ENCODE data around the gene SEPTIN12.

Gene SEPTIN12

DNA sequence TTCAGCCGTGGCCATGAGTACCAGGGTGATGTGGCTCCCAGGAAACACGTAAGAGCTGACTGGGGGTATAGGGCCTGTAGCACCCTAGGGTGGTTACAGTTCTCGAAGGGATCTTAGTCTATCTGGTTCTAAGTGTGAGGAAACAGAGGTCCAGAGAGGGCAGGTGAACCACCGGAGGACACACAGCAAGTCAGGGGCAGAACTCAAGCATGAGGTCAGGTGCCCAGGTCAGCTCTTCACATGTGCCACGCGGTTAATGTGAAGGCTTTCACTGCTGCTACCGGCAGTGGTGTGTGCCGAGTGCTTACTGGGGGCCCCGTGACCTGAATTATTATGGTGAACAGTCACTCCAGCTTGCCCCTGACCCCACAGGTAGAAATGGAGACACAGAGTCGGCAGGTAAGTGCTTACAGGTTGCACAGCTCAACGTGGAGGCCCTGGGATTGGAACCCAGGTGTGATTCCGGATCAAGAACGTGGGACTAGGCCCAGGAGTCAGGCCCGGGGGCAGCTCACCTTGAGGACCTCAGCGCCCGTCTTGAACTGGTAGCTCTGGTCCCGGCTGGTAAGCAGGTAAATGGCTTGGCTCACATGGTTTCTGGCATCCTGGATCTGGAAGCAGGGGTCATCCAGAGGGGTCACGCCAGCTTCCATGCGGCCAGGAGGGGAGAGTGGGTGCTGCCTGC is 11.2 kb upstream of the SEPTIN12 start:
- no peak overlapping the region for H3K27ac ChIP-seq (ENCODE audit: low read depth, low read length)
- H3K27me3 ChIP-seq (ENCODE audit: control insufficient read depth, low read length), result no peaks in the 10 kb centered on the region
- peaks cover 32% of the 10 kb centered on the region for H3K4me1 ChIP-seq (ENCODE audit: control insufficient read depth, low read length)
- H3K9me3 ChIP-seq (ENCODE audit: control insufficient read depth, insufficient read depth, low read length), result no peaks in the 10 kb centered on the region
- H3K4me3 ChIP-seq (ENCODE audit: low read length), result no peak overlapping the region
- peaks cover 5% of the 10 kb centered on the region for H3K36me3 ChIP-seq (ENCODE audit: control insufficient read depth, low read length)
- H3F3A ChIP-seq (ENCODE audit: control insufficient read depth, insufficient read depth), result peaks cover 7% of the 10 kb centered on the region; the same call in 1 of the 2 replicates
- H3K79me2 ChIP-seq (ENCODE audit: control insufficient read depth, low read length), result no peaks in the 10 kb centered on the region
- no peak for TF ChIP-seq EZH2phosphoT487 (IDR thresholded peaks at IDR 0.05; ENCODE audit: borderline replicate concordance, low read length)
- TF ChIP-seq, protein P1, sequence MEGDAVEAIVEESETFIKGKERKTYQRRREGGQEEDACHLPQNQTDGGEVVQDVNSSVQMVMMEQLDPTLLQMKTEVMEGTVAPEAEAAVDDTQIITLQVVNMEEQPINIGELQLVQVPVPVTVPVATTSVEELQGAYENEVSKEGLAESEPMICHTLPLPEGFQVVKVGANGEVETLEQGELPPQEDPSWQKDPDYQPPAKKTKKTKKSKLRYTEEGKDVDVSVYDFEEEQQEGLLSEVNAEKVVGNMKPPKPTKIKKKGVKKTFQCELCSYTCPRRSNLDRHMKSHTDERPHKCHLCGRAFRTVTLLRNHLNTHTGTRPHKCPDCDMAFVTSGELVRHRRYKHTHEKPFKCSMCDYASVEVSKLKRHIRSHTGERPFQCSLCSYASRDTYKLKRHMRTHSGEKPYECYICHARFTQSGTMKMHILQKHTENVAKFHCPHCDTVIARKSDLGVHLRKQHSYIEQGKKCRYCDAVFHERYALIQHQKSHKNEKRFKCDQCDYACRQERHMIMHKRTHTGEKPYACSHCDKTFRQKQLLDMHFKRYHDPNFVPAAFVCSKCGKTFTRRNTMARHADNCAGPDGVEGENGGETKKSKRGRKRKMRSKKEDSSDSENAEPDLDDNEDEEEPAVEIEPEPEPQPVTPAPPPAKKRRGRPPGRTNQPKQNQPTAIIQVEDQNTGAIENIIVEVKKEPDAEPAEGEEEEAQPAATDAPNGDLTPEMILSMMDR (IDR thresholded peaks at IDR 0.05; ENCODE audit: low read depth, low read length, poor library complexity, severe bottlenecking), result no peak
- no peaks in the 10 kb centered on the region for H3K9me2 ChIP-seq (replicated peaks; ENCODE audit: control insufficient read depth, low read length)
- H3K4me2 ChIP-seq (ENCODE audit: low read length), result no peak overlapping the region
- H4K20me1 ChIP-seq (ENCODE audit: control insufficient read depth, insufficient read depth, low read depth, low read length), result no peaks in the 10 kb centered on the region

DNA sequence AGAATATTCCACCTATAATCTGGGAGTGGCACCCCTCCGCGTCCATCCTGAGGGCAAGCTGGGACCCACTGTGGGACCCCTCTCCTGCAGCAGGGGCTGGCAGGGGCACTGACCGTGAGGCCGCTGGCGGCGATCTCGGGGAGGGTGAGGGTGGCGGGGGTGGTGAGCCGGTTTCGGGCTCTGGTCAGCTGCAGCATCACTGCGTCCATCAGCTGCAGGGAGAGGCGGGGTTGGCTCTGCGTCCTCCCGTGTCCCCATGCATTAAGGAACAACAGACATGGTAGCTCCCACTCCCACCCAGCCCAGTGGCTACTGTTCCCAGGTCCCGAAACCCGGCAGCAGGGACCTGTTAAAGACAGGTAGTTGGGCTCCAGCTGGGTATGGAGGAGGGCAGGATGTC is 10.3 kb upstream of the SEPTIN12 start:
- H3K9me2 ChIP-seq (replicated peaks; ENCODE audit: control insufficient read depth, low read length), result no peaks in the 10 kb centered on the region

DNA sequence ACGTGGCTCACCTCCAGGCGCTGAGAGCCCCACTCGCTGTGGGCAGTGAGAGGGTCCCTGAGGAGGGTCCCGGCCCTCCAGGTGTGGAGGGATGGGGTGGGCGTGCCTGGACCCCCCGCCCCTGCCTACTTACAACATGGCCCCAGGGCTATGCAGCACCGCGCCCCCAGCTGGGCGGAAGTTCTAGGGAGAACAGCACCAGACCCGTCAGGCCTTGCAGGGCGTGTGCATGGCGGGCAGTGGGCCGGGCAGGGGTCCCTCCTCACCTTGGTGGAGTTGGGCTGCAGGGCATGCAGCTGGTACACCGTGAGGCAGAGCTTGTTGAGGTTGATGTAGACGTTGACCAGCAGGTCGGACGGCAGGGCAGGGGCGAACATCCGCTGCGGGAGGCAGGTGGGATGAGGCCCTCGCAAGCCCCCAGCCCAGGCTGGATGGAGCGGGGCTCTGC is 9.7 kb upstream of the SEPTIN12 start:
- no peak for TF ChIP-seq EZH2phosphoT487 (IDR thresholded peaks at IDR 0.05; ENCODE audit: borderline replicate concordance, low read length)
- TF ChIP-seq, protein P1 (IDR thresholded peaks at IDR 0.05; ENCODE audit: low read depth, low read length, poor library complexity, severe bottlenecking), result no peak
- Histone ChIP-seq H4K20me1 (ENCODE audit: control insufficient read depth, insufficient read depth, low read depth, low read length) (no peaks in the 10 kb centered on the region), H3K27me3 (ENCODE audit: control insufficient read depth, low read length) (no peaks in the 10 kb centered on the region), H3K4me1 (ENCODE audit: control insufficient read depth, low read length) (peaks cover 20% of the 10 kb centered on the region), H3K27ac (ENCODE audit: low read depth, low read length) (no peak overlapping the region), H3F3A (ENCODE audit: control insufficient read depth, insufficient read depth) (0 out of 2 replicates have a peak, but pooled peaks cover 2% of the 10 kb centered on the region), H3K9me3 (ENCODE audit: control insufficient read depth, insufficient read depth, low read length) (no peaks in the 10 kb centered on the region), H3K4me2 (ENCODE audit: low read length) (no peak overlapping the region), H3K9me2 (replicated peaks; ENCODE audit: control insufficient read depth, low read length) (no peaks in the 10 kb centered on the region), H3K79me2 (ENCODE audit: control insufficient read depth, low read length) (no peaks in the 10 kb centered on the region), H3K4me3 (ENCODE audit: low read length) (no peak overlapping the region), H3K36me3 (ENCODE audit: control insufficient read depth, low read length) (no peaks in the 10 kb centered on the region)

More for the DNA sequence above, 10.3 kb upstream of the SEPTIN12 start:
- Histone ChIP-seq H3F3A (ENCODE audit: control insufficient read depth, insufficient read depth) (peaks cover 7% of the 10 kb centered on the region; the same call in 1 of the 2 replicates), H4K20me1 (ENCODE audit: control insufficient read depth, insufficient read depth, low read depth, low read length) (no peaks in the 10 kb centered on the region), H3K27ac (ENCODE audit: low read depth, low read length) (no peak overlapping the region), H3K9me3 (ENCODE audit: control insufficient read depth, insufficient read depth, low read length) (no peaks in the 10 kb centered on the region), H3K27me3 (ENCODE audit: control insufficient read depth, low read length) (no peaks in the 10 kb centered on the region), H3K36me3 (ENCODE audit: control insufficient read depth, low read length) (no peaks in the 10 kb centered on the region), H3K4me1 (ENCODE audit: control insufficient read depth, low read length) (peaks cover 26% of the 10 kb centered on the region), H3K4me2 (ENCODE audit: low read length) (no peak overlapping the region), H3K79me2 (ENCODE audit: control insufficient read depth, low read length) (no peaks in the 10 kb centered on the region), H3K4me3 (ENCODE audit: low read length) (no peak overlapping the region)
- TF ChIP-seq EZH2phosphoT487 (IDR thresholded peaks at IDR 0.05; ENCODE audit: borderline replicate concordance, low read length), result no peak
- TF ChIP-seq, protein P1 (IDR thresholded peaks at IDR 0.05; ENCODE audit: low read depth, low read length, poor library complexity, severe bottlenecking), result no peak

All from DOHH2 (cell line).